Esophagus muscularis mucosa (tissue), 3 donors: ENCODE results near the gene COBL.

ENCODE experiments used
- POLR2AphosphoS5 ChIP-seq, 2 donors: sonication (generic); formaldehyde crosslinking; IDR thresholded peaks; one replicate each; pipeline ENCODE4 v1.6.1; 2017; ENCODE audit warnings: antibody characterized with exemption in 2 of 2
- TF ChIP-seq, protein P1 (sequence below), 3 experiments: fragments of 200-600 bp in 2 of 3; fragments of 450-650 bp in 1 of 3; sonication (generic) in 2 of 3; IDR thresholded peaks; one replicate each; pipeline ENCODE4 v1.5.1; 2017 to 2019; ENCODE audit warnings: antibody characterized with exemption in 3 of 3, mild to moderate bottlenecking in 2 of 3, moderate library complexity in 1 of 3

DNA sequence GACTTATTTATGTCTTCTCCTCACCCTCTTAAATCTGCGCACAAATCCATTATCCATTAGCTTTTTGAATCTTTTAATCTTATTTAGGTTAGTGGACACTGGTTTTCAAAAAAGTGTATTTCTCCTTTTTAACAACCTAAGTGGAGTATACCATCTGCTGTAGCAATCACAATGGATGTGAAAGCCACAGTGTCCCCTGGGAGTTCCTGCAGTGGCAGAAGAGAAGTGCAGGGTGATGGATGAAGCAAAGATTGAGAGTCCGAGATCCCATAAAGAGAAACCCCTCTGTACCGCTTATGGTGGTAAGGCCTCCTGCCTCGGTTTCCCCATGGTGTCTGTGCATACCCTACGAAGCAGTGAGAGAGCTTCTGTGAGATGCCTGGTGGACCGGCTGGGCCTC, 236.4 kb downstream of the COBL start:
- TF ChIP-seq POLR2AphosphoS5 (IDR thresholded peaks at IDR 0.05): no peak
- TF ChIP-seq, protein P1, sequence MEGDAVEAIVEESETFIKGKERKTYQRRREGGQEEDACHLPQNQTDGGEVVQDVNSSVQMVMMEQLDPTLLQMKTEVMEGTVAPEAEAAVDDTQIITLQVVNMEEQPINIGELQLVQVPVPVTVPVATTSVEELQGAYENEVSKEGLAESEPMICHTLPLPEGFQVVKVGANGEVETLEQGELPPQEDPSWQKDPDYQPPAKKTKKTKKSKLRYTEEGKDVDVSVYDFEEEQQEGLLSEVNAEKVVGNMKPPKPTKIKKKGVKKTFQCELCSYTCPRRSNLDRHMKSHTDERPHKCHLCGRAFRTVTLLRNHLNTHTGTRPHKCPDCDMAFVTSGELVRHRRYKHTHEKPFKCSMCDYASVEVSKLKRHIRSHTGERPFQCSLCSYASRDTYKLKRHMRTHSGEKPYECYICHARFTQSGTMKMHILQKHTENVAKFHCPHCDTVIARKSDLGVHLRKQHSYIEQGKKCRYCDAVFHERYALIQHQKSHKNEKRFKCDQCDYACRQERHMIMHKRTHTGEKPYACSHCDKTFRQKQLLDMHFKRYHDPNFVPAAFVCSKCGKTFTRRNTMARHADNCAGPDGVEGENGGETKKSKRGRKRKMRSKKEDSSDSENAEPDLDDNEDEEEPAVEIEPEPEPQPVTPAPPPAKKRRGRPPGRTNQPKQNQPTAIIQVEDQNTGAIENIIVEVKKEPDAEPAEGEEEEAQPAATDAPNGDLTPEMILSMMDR (IDR thresholded peaks at IDR 0.05): no peak
